ENCODE measurements around the gene PRSS27.
"Not testable (repeated sequence)": the region's sequence is repeated elsewhere in the genome, so short reads cannot be mapped to it uniquely, and the experiment has no call there.

PRSS27 gene

DNA sequence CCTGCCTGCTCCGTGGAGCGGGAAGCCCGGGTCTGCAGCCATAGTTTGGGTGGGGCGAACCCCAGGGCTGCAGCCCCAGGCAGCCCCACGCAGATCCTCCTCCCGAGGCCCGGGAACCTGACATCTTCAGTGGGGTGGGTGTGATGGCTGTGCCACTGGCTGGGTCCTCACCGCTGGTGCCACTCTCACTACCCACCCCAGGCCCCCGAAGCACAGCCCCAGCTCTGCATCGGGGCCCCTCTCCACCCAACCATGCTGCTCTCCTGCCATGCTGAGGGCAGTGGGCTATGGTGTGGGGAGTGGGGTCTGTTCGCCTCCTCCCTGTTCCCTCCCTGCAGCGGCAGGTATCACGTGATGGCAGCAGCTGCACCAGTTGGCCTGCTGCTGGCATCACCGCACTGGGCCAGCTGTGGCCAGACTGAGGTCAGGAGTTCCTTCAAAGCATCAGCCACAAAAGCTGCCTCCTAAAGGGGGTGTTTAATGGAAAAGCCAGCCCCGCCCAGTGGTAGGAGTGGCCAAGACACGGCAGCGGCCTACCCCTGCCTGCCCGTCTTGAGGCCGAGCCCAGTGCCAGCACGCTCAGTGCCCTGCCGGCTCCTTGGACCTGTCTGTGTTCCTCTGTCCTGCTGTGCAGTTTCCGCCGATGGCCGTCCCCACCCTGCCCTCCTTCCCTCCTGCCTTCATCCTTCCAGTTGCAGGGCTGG lies 26.9 kb downstream of the PRSS27 start:
- no peak for DNase-seq (ENCODE audit: low spot score)

DNA sequence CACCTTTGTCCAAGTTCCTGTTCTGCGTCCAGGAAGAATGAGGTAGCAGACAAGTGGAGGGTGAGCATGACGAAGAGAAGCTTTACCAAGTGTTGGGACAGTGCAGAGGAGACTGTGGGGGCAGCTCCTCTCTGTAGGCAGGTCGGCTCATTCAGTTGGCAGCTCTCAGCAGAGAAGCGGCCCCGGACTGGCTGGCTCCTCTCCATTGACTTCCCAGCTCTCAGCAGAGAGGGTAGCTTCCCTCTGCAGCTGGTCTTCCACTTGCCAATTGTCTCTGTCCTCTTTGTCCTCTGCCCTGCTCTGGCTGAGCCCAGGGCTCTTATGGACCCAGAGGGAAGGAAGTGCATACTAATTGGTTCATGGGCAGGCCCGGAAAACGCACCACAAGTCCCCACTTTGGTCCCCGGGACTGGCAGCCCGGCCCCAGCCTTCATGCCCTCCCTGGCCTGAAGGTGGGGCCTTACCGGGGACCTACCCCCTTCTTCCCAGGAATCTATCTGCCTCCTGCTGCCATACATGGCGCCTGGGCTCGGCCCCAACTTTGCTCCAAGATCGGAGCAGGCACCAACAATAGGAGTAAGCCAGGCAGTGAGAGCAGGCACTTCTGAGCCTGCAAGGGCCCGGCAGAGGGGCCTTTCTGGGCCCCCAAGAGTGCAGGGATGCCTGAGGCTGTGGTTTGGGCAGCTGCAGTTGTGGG lies 27.6 kb downstream of the PRSS27 start:
- no peak for DNase-seq (ENCODE audit: low spot score)

DNA sequence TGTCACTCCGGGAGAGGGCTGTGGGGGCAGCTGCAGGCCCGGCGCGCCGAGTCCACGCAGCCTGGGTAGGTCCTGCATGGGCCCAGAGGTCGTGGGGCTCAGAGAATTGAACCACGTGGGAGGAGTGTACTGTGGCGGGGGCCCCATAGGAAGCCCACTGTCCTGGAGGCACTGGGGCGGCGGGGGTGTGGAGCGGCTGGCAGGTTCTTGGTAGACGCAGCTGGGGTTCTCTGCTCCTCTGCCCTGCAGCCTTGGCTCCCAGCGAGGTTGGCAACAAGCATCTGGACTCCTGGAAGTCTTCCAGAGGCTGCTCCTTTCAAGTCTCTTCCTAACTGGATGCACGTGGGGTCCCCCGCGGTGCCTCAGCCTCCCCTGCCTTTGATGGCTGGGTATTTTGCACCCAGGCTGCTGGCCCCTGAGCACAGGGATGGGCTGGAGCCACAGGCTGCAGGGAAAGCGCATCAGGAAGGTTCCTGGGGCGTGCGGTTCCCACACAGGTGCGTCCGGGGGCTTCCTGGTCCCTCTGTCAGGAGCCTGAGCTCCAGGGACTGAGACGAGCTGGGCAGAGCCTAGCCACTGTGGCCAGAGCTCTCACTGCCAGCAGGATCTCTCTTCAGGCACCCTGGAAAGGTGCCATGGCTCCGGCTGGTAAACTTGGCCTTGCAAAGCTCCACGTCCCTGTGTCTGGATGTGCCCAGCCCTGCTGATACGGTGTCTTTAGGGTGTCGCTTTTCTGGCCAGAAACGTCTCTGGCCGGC lies 28.4 kb downstream of the PRSS27 start:
- DNase-seq (ENCODE audit: low spot score) = no peak

DNA sequence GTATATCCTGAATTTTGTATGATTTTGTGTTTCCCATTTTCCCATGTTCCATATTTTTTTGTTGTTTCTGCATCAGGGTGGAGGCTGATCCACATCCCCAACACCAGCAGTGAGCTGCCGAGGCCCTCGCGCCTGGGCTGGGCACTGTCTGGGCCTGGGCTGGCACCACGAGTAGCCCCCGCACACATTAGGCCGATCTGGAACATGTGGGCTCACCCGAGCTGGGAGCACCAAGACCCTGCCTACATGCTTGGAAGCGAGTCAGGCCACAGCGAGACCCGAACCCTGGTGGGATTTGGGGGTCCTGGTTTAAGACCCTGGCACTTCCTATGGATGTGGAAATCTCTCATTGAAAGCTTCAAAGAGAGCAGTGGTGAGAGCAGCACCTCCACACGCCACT lies 29.2 kb downstream of the PRSS27 start:
- no peak for DNase-seq (ENCODE audit: low spot score)

DNA sequence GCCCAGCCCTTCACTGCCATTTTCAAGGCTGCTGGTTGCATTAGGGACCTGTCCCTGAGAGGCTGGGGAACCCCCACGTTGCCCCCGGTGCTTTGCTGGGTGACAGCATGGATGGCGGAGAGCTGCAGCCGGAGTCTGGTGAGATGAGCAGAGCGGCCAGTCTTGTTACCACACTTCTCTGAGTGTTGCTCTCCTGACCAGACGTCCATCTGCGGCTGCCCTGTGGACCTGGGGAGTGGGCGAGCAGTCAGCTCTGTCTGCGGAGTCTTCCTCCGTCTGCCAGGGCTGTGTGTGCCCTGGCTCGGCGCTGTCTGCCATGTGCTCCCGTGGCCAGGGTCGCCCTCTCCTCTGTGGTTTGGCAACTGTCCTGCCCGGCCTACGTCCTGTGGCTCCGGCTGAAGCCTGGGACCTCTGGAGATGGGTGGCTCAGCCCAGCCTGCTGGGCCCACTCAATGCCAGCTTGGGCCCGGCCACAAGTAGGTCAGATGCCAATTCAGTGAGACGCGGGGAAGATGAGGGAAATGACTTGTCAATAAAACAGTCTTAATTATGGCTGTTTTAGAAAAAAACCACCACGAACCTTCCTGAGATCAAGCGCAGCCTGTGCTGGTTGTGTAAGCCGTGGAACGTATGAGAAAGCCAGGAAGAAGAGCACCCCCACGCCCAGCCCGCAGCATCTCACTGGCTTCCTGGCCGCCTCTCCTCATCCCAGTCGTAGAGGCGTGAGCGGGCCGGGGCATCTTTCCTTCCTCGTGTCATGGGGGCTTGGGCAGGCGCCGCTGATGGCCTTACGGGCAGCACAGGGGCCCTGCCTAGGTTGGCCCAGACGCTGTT lies 29.8 kb downstream of the PRSS27 start:
- no peak for DNase-seq (ENCODE audit: low spot score)

DNA sequence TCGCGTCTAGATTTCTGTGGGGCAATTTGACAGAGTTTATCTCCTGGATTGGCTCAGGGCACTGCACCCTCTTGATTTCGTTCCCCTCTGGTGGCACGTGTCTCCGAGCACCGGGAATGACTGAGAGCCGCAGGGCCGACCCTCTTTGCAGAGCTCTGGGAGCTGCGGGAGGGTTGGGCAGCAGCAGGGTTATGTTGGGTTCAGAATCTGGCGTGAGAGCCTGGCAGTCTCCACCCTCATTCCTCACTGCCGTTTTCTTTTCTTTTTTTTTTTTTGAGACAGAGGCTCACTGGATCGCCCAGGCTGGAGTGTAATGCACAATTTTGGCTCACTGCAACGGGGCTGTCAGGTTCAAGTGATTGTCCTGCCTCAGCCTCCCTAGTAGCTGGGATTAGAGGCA lies 30.6 kb downstream of the PRSS27 start:
- not testable (repeated sequence) for DNase-seq (ENCODE audit: low spot score)

DNA sequence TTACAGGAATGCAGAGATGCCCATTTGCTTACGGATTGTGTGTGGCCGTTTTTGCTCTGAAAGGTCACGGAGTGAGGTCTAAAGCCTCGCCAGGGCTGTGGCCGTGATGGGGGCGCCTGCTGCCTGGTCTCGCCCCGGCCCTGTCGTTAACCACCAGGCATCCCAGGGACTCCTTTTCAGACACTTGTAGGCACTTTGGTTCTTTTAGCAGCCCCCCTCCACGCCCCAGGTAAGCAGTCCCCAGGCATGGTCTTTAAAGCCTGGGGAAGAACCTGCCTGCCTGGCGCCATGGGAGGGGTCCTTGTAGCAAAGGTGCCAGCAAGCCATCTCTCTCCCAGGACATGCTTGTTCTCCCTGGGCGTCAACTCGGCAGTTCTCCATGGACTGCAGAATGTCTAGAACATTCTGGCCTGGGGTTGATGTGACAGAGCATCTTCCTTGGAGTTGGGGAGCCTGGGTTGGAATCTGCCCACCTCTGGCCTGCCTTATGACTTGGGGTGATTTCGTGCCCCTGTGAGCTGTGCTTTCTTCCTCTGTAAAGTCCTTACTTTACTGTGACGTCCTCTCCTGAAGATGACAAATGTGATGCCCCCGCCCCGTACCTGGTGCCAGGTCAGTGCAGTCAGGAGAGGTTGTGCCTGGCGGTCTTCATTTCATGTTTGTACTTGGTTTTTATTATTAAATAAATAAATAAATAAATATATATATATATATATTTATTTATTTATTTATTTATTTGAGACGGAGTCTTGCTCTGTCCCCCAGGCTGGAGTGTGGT lies 32.3 kb downstream of the PRSS27 start:
- DNase-seq (ENCODE audit: low spot score) = no peak

DNA sequence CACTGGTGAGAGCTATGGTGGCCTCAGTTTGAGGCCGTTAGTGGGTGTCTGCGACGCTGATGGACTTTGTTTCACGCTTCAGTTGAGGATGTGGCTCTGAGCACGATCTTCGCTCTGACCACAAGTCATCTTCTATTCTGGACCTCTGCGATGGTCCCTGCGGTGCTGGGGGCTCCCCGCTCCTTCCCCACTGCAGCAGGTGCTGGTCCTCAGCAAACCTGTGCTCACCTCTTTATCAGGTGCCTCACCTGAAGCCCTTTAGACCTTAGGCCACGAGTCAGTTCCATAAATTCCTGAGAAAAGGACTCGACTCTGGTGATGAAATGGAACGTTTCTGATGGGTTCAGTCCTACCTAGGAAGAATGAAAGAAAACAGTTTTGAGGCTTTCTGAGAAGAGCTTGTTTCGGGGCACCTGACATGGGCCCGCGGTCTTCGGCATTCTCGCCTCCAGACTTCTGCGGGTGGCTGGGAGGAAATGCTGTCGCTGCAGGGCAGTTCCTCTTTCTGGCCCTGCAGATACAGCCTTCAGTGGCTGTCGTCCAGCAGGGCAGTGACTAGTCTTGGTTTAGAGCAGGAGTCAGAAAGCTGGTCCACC lies 33.0 kb downstream of the PRSS27 start:
- no peak for DNase-seq (ENCODE audit: low spot score)

DNA sequence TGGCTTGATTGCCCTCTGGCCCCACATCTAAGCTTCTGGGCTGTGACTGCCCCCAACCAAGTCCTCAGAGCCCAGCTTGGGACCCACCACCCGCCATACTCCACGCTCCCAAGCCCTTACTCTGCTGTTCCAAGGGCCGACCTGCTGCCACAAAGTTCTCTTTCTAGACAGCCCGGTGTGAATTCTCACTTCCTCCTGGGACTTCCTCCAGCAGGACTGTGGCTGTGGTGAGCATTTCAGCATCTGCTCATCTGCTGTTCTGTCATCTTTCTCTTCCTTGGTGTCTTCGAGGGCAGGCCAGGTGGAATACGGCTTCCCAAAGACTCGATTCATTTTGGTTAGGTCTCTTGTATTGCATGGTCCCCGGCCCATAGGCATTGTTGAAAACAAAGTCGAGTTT lies 33.9 kb downstream of the PRSS27 start:
- DNase-seq (ENCODE audit: low spot score) = not testable (repeated sequence)

DNA sequence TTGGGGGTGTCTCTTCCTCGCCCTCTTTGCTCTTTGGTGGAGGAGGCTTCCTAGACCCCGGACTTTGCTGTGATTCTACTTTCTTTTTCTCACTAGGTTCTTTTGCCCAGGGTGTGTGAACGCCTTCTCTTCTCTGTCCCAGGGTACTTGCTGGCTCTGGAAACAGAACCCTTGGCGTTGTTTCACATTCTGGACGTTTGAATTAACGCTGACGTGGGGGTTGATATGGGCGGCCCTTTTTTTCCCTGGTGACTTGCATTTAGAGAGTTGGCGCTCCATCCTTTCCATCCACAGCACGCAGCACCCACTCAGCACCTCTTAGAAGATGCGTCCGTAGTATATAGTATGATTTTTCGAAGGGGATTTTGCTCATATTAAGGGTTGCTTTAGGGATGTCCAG lies 37.0 kb downstream of the PRSS27 start:
- DNase-seq (ENCODE audit: low spot score) = not testable (repeated sequence)

DNA sequence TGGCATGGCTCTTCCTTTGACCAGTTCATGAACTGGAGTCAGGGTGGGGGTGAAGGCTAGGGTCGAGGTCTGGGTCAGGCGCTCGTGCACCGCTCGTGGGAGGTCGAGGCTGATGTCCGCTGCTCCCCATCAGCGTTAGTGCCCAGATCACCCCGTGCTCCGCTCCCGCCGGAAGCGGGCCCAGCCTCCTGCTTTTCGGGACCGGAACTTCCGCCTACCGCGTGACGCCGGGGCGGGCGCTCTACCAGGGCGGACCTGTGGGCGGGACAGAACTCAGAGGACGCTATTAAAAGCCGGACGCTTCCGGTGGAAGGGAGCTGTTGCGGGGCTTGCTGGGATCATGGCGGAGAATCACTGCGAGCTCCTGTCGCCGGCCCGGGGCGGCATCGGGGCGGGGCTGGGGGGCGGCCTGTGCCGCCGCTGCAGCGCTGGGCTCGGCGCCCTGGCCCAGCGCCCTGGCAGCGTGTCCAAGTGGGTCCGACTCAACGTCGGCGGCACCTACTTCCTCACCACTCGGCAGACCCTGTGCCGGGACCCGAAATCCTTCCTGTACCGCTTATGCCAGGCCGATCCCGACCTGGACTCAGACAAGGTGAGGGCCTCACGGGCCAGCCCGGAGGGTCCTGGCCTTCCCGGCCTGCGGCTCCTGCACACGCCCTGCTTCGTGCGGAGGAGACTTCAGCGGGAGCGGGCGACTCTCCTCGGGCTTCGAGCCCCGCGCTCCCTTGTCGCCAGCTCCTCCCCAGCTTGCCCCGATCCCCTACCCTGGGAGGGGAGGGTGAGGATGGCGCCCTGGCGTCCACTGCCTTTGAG lies 37.6 kb downstream of the PRSS27 start, which contains the start of gene KCTD5:
Gene KCTD5 (plus strand): TSS at position 315 of the 813 bp plus-strand sequence. CDS start 26 bp downstream, at position 341.
- peak; percentile 97 for DNase-seq (ENCODE audit: low spot score)

DNA sequence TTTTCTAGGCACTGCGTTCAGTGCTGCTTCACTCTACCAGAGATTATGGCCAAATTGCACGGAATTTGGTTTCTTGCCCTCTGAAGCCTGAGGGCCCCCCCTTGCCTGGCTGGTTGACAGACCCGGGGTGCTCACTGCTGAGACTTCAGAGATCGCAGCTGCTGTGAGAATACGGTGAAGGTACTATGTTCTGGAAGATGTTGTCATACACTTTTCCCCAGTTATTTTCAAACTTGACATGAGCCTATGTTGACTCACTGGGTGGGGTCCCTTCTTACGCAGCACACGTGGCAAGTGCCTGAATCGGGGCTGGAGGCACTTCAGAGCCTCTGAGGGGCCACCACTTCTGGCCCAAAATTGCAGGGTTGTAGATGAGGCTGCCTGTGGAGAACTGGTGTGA lies 39.7 kb downstream of the PRSS27 start:
- peak; percentile 23 for DNase-seq (ENCODE audit: low spot score)

DNA sequence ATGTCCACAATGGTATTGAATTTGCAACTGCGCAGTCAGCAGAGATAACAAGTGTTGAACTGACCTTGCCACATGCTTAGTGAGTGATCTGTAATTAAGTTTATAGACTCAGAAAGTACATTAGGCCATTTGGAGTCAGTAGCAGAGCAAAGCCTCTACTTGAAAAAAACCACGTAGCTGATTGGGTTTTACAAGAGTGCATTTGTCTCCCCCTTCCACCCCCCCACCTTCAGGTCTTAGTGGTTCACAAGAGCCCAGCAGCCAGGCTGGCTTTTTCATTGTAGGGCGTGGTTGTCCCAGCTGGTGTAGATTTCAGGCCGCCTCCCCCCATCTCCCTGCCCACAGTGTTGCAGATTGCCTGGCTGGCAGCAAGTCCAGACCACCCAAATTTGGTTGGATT lies 40.1 kb downstream of the PRSS27 start:
- DNase-seq (ENCODE audit: low spot score) = not testable (repeated sequence)

DNA sequence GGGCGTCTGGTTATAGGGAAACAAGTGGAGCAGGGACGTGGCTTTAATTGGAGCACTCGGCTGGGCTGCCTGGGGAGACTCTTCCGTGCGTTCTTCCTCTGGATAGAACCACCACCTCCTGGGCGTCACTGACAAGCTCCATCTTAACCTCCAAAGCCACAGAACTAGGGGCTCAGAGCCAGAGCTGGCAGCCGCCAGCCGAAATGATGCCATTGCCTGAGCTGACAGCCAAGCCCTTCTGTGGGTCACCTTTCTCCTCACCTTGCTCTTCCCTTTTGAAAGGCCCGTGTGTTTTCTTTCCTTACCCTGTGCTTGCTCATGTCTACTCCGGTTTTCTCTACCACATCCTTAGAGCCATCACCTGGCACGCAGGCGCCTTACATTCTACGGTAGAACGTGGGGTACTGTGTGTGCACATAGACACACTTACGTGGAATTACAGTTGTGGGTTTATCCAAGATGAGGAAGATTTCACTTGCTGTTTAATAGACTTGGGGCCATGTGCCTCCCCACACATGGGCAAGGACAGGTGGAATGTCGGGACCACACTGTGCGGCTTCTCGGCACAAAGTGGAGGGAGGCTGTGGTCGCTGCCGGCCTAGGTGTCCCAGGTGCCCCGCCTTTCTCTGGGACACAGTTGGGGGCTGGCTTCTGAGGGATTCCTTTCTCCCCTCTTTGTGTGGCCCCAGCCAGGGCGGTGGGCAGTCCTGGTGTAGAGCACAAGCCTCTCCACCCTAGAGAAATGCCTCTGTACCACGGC lies 41.6 kb downstream of the PRSS27 start:
- not testable (repeated sequence) for DNase-seq (ENCODE audit: low spot score)

DNA sequence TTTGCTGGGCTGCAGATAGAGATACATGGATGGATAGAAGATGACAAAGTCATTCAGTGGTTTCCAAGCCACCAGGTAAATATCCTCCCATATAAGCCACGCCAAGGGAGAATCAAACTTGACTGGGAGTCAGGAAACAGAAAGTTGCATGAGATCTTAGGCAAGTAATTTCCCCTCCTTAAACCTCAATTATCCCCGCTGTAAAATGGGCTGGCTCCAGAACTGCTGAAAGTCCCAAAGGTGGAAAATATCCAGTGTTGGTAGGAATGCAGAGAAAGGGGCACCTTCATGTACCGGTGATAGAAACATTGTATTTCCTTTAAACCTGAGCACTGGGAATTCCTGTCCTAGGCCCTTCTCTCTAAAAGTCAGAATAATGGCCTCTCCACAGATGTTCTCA lies 43.1 kb downstream of the PRSS27 start:
- not testable (repeated sequence) for DNase-seq (ENCODE audit: low spot score)

DNA sequence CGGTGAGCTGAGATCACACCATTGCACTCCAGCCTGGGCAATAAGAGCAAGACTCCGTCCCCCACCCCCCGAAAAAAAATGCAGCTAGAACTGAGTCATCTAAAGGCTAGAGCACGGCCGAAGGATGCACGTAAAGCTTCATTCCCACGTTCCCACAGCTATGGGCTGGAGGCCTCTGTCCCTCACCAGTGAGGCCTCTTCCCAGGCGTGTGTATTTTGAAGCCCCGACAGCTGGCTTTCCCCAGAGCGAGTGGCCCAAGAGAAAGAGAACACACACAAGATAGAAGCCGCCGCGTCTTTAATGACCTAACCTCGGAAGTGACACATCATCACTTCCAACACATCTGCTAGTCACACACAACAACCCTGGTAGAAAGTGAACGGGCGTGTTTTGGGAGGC lies 44.3 kb downstream of the PRSS27 start:
- no peak for DNase-seq (ENCODE audit: low spot score)

DNA sequence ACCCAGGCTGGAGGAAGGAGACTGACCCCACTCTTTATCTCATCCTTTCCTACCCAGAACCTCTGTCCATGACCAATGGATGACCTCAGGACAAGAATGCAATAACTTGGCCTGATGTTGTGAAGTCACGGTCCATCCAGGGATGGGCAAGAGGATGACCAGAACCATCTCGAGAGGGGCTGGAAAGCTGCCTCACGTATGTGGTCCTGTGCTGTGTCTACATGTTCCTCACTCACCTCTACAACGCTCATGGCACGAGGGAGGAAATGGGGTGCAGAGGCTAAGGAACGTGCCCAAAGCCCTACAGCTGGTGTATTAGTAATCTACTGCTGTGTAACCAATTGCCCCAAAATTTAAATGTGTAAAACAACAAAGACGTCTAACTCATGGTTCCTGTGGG lies 45.0 kb downstream of the PRSS27 start:
- no peak for DNase-seq (ENCODE audit: low spot score)

DNA sequence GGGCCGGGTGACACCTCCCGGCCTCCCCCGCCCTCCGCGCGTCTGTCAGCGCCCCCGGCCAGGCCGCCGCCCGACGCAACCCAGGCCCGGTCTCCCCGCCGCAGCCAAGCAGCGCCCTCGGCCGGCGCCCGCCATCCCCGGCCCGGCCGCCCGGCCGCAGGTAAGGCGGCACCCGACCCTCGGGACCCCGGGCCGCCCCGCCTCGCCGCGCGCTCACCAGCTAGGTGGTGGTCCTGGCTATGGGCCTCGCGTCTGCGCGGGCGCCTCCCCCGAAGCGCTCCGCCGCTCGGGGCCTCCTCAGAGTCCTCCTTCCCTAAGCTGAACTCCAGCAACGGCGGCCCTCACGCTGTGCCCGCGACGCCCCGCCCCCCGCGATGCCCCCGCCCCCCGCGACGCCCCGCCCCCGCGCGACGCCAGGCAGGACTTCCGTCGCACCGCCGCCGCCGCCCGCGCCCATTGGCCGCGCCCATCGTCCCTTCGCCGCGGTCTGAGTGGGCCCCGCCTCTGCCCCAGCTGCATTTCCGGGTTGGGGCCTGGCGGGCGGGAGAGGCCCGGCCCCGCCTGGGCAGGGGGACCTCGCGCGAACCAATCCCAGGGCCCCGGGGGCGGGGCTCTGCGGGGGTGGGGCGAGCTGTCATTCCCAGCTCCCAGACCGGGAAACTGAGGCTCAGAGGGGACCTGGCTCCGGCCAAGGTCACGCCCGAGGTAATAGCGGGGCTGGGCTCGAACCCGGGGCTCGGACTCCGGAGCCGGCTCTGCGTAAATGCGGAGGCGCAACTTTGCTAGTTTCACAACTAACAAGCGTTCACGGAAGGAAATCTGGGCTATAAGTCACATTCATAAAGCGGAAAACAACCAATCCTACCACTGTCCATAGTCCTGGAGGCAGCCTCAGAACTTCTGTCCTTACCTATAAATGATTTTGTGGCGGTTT lies 46.7 kb downstream of the PRSS27 start:
- DNase-seq (ENCODE audit: low spot score) = peak; percentile 93

Data from LoVo (cell line).